Smooth muscle cell (in vitro differentiated cells): Measurements from ENCODE around the gene QKI. TPM values are rescaled to one million over a fixed set of nuclear protein-coding genes. Genes with fewer than 3 reads are reported as not detected.

Source experiments
- DNase-seq: peaks from one replicate; lab custom pipeline; 2025; ENCODE audit not compliant: unreplicated experiment; lab: John Stamatoyannopoulos, UW
- H2AFZ ChIP-seq: fragments of 200-600 bp; sonication (generic); 2 replicates; pipeline ENCODE4 v1.6.0; 2016; ENCODE audit warnings: antibody characterized with exemption, low read depth, mild to moderate bottlenecking
- H3F3A ChIP-seq: fragments of 200-600 bp; sonication (generic); 2 replicates; pipeline ENCODE4 v1.6.0; 2017; ENCODE audit warnings: antibody characterized with exemption, low read depth
- H3K27ac ChIP-seq: fragments of 200-600 bp; sonication (generic); 2 replicates; pipeline ENCODE4 v1.5.1; 2016; ENCODE audit warnings: low read depth, mild to moderate bottlenecking
- H3K27me3 ChIP-seq: fragments of 200-600 bp; sonication (generic); 2 replicates; pipeline ENCODE4 v1.6.1; 2016; ENCODE audit warnings: low read depth, mild to moderate bottlenecking
- H3K36me3 ChIP-seq: fragments of 200-600 bp; sonication (generic); 2 replicates; pipeline ENCODE4 v1.5.1; 2016; ENCODE audit warnings: low read depth
- H3K4me1 ChIP-seq: fragments of 200-600 bp; sonication (generic); 2 replicates; pipeline ENCODE4 v1.5.1; 2016; ENCODE audit warnings: low read depth
- H3K4me2 ChIP-seq: fragments of 200-600 bp; sonication (generic); 2 replicates; pipeline ENCODE4 v1.6.0; 2016; ENCODE audit warnings: mild to moderate bottlenecking
- H3K4me3 ChIP-seq: fragments of 200-600 bp; sonication (generic); 2 replicates; pipeline ENCODE4 v1.5.1; 2016; ENCODE audit warnings: mild to moderate bottlenecking
- H3K79me2 ChIP-seq: fragments of 200-600 bp; sonication (generic); 2 replicates; pipeline ENCODE4 v1.6.0; 2016; ENCODE audit warnings: low read depth, mild to moderate bottlenecking
- H3K9ac ChIP-seq: fragments of 200-600 bp; sonication (generic); 2 replicates; pipeline ENCODE4 v1.6.0; 2016; ENCODE audit warnings: low read depth
- H3K9me3 ChIP-seq: fragments of 200-600 bp; sonication (generic); replicated peaks from 2 replicates; pipeline ENCODE4 v1.5.1; 2016; ENCODE audit warnings: low read depth
- H4K20me1 ChIP-seq: fragments of 200-600 bp; sonication (generic); 2 replicates; pipeline ENCODE4 v1.6.0; 2016; ENCODE audit warnings: low read depth
- WGBS: methylation state at CpG from one replicate; pipeline ENCODE4 v1.1.7; 2016; ENCODE audit warnings: low lambda C conversion rate; 5-methylcytosine and 5-hydroxymethylcytosine counted together
- polyA plus RNA-seq: library from polyadenylated mRNA; unstranded; fragments of >200 nt; fragmentation: Nextera tagmentation; extraction: Ambion mirVana; gene quantifications from 2 replicates; pipeline ENCODE4 v1.2.1, GENCODE V29; 2016
- total RNA-seq: library from RNA; depleted of rRNA; stranded (reverse); fragments of >200 nt; gene quantifications from 2 replicates; pipeline ENCODE4 v1.2.3, GENCODE V29; 2014
- TF ChIP-seq, protein P1 (sequence below): fragments of 200-600 bp; sonication (generic); IDR thresholded peaks from 2 replicates; pipeline ENCODE4 v1.5.1; 2017; ENCODE audit warnings: borderline replicate concordance, mild to moderate bottlenecking, antibody characterized with exemption; ENCODE audit not compliant: insufficient read depth, poor library complexity, severe bottlenecking

The QKI gene
- total and polyA plus RNA-seq, 2 experiments from 2014 or later, result 65.1 to 162 TPM

DNA sequence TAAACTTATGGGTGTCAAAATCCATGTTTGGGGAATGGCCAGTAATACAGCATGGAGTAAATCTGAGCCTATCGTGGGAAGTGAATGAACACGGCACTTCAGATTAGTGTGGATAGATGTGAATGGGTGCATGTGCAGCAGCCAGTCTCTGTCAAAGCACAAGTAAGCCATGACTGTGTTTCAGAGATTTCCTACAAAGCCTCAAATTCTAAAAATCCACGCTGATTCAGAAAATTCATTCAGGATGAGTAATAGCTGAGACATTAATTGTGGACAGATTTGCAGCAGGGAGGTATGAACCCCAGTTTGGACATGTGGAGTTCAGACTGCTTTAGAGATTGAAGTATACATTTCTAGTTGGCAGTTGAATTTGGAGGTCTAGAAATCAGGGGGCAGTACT is 115.1 kb downstream of the QKI start:
- Histone ChIP-seq H3K4me3 (no peak overlapping the region), H3K36me3 (no peaks in the 10 kb centered on the region), H3K9me3 (no peaks in the 10 kb centered on the region), H3K9ac (no peak overlapping the region), H3F3A (peaks cover 16% of the 10 kb centered on the region), H2AFZ (no peak overlapping the region), H3K4me2 (peak overlapping the region; percentile 71), H4K20me1 (peaks cover 100% of the 10 kb centered on the region), H3K79me2 (peaks cover 95% of the 10 kb centered on the region), H3K27me3 (no peaks in the 10 kb centered on the region), H3K27ac (peak overlapping the region; percentile 60), H3K4me1 (peaks cover 35% of the 10 kb centered on the region)
- TF ChIP-seq, protein P1, sequence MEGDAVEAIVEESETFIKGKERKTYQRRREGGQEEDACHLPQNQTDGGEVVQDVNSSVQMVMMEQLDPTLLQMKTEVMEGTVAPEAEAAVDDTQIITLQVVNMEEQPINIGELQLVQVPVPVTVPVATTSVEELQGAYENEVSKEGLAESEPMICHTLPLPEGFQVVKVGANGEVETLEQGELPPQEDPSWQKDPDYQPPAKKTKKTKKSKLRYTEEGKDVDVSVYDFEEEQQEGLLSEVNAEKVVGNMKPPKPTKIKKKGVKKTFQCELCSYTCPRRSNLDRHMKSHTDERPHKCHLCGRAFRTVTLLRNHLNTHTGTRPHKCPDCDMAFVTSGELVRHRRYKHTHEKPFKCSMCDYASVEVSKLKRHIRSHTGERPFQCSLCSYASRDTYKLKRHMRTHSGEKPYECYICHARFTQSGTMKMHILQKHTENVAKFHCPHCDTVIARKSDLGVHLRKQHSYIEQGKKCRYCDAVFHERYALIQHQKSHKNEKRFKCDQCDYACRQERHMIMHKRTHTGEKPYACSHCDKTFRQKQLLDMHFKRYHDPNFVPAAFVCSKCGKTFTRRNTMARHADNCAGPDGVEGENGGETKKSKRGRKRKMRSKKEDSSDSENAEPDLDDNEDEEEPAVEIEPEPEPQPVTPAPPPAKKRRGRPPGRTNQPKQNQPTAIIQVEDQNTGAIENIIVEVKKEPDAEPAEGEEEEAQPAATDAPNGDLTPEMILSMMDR, result no peak
- DNase-seq, result no peak
- 7% methylated on average over 3 of the region's 3 CpGs for WGBS

DNA sequence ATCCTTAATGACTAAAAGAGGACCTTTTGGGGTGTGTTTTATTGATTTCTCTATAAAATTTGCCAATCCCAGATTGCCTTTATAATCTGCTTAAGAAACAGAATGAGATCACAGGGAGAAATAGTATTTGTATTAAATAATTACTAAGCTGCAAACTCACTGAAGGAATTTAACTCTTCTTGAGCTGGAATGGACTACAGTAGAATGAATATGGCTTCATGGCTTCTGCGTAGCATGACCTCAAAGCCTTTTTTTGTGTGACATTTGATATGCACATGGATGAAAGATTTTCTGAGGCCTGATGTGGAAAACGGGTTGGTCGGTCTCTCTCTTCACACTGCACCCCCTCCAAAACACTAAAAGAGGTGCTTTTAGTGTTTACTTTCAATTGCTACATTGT is 115.9 kb downstream of the QKI start:
- Histone ChIP-seq H3K79me2 (peaks cover 95% of the 10 kb centered on the region), H3F3A (peaks cover 16% of the 10 kb centered on the region), H2AFZ (no peak overlapping the region), H3K4me2 (peak overlapping the region; percentile 71), H3K4me3 (no peak overlapping the region), H3K27ac (peak overlapping the region; percentile 60), H3K9me3 (no peaks in the 10 kb centered on the region), H3K36me3 (no peaks in the 10 kb centered on the region), H3K27me3 (no peaks in the 10 kb centered on the region), H3K9ac (no peak overlapping the region), H4K20me1 (peaks cover 100% of the 10 kb centered on the region), H3K4me1 (peaks cover 35% of the 10 kb centered on the region)
- no peak for DNase-seq
- TF ChIP-seq, protein P1, result no peak
- WGBS, result 97% methylated on average over 3 of the region's 3 CpGs

DNA sequence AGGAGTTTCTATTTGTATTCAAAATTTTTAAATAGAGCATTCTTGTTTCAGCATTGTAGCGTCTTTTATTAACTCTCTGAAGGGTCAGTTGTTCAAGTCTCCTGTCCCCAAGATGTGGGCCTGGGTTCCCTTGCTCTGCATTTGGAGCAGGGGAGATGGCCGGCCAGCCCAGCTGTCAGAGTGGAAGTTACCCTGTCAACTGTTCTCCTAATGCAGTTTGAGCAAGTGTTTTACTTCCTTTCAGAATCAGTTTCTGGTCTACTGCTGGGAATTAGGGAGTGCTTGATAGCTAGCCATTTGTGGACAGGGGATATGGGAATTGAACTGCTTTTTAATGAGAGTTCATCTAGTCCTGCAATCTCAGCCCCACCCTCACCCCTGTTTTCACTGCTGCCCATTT is 116.6 kb downstream of the QKI start:
- Histone ChIP-seq H3K79me2 (peaks cover 95% of the 10 kb centered on the region), H4K20me1 (peaks cover 100% of the 10 kb centered on the region), H3K27me3 (no peaks in the 10 kb centered on the region), H3F3A (peaks cover 16% of the 10 kb centered on the region), H2AFZ (no peak overlapping the region), H3K4me3 (no peak overlapping the region), H3K36me3 (no peaks in the 10 kb centered on the region), H3K9me3 (no peaks in the 10 kb centered on the region), H3K9ac (no peak overlapping the region), H3K27ac (peak overlapping the region; percentile 77), H3K4me2 (no peak overlapping the region), H3K4me1 (peaks cover 28% of the 10 kb centered on the region)
- TF ChIP-seq, protein P1, result no peak
- DNase-seq, result no peak
- 91% methylated on average over 2 of the region's 2 CpGs for WGBS

DNA sequence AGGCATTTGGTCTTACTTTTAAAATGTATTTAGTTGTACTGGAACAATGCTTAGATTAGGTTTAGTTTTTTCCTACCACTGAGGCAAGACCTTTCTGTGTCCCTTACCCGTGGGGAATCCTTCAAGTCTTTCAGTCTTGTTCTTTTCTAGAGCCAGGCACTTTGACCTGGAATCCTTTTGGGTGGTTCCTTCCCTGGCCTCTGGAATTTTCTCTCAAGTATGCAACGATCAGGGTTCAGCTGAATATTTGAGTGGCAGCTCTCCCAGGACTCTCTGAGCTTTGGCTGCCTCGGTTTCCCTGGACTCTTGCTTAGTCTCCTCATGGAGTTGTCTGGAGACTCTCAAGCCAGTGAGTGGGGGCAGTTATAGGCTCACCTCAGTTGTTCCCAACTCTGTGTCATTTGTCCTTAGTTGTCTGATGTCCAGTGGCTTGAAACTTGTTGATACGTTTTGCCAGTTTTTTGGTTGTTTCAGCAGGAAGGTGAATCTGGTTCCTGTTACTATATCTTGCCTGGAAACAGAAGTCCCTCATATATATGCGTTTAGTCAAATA is 118.1 kb downstream of the QKI start:
- Histone ChIP-seq H4K20me1 (peaks cover 100% of the 10 kb centered on the region), H3K36me3 (no peaks in the 10 kb centered on the region), H3K27me3 (no peaks in the 10 kb centered on the region), H3K9ac (no peak overlapping the region), H3K79me2 (peaks cover 95% of the 10 kb centered on the region), H3K4me1 (peaks cover 18% of the 10 kb centered on the region), H3K27ac (peak overlapping the region; percentile 77), H3F3A (peaks cover 16% of the 10 kb centered on the region), H3K4me2 (peak overlapping the region; percentile 34), H2AFZ (no peak overlapping the region), H3K9me3 (no peaks in the 10 kb centered on the region), H3K4me3 (no peak overlapping the region)
- no peak for DNase-seq
- 82% methylated on average over 5 of the region's 5 CpGs for WGBS
- TF ChIP-seq, protein P1, result no peak
